ENCODE data around the gene SH3YL1.

DNA sequence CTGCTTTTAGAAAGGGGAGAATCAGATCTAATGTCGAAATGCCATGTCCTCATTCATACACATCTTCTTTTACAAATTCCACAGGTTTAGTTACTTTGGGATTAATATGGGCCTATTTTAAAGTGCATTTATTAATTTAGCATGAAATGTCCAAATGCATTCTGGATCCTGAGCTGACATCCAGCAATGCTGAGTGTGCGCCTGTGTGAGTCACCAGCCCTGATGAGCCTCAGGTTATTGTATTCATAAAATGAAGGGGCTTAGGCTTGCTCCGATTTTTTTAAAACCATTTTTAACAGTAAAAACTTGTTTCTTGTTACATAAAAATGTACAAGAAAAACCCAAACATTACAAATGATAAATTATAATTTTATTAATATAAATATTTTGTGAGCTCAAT lies 94.1 kb downstream of the SH3YL1 start:
- TF ChIP-seq, protein P1, sequence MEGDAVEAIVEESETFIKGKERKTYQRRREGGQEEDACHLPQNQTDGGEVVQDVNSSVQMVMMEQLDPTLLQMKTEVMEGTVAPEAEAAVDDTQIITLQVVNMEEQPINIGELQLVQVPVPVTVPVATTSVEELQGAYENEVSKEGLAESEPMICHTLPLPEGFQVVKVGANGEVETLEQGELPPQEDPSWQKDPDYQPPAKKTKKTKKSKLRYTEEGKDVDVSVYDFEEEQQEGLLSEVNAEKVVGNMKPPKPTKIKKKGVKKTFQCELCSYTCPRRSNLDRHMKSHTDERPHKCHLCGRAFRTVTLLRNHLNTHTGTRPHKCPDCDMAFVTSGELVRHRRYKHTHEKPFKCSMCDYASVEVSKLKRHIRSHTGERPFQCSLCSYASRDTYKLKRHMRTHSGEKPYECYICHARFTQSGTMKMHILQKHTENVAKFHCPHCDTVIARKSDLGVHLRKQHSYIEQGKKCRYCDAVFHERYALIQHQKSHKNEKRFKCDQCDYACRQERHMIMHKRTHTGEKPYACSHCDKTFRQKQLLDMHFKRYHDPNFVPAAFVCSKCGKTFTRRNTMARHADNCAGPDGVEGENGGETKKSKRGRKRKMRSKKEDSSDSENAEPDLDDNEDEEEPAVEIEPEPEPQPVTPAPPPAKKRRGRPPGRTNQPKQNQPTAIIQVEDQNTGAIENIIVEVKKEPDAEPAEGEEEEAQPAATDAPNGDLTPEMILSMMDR (conservative IDR thresholded peaks at IDR 0.05) = no peak
- no peak for TF ChIP-seq EZH2 (IDR thresholded peaks at IDR 0.05; ENCODE audit: low read depth)
